ENCODE results near the gene VPS35L. TPM values are rescaled to one million over a fixed set of nuclear protein-coding genes. Genes with fewer than 3 reads are reported as not detected.

VPS35L gene
- total RNA-seq, 4 donors from 2014 or later: 29.2 to 55.8 (median 44.9) TPM

- no peak for TF ChIP-seq CTCF (IDR thresholded peaks at IDR 0.05; ENCODE audit: low read depth)
Observed at GRCh38 chr16:19672378-19672777, 116.9 kb downstream of the VPS35L start.

- no peak for TF ChIP-seq CTCF (IDR thresholded peaks at IDR 0.05; ENCODE audit: low read depth)
Observed at GRCh38 chr16:19674485-19674884, 119.0 kb downstream of the VPS35L start.

- TF ChIP-seq CTCF (IDR thresholded peaks at IDR 0.05; ENCODE audit: low read depth): no peak
Observed at GRCh38 chr16:19677402-19677801, 121.9 kb downstream of the VPS35L start.

- TF ChIP-seq CTCF (IDR thresholded peaks at IDR 0.05; ENCODE audit: low read depth): no peak
Observed at GRCh38 chr16:19678804-19679203, 123.3 kb downstream of the VPS35L start.

- no peak for TF ChIP-seq CTCF (IDR thresholded peaks at IDR 0.05; ENCODE audit: low read depth)
Observed at GRCh38 chr16:19680881-19681340, 125.4 kb downstream of the VPS35L start.

GRCh38 chr16:19681637-19682036 is 126.1 kb downstream of the VPS35L start:
- no peak for TF ChIP-seq CTCF (IDR thresholded peaks at IDR 0.05; ENCODE audit: low read depth)

- TF ChIP-seq CTCF (IDR thresholded peaks at IDR 0.05; ENCODE audit: low read depth): no peak
Observed at GRCh38 chr16:19683453-19684236, 128.1 kb downstream of the VPS35L start.
